DMS114 treated with DMSO at 0.1 percent for 48 hours (cell line): ENCODE results near the gene SVBP.
"Not testable (repeated sequence)": the region's sequence is repeated elsewhere in the genome, so short reads cannot be mapped to it uniquely, and the experiment has no call there.

ENCODE experiments used
- DNase-seq: peaks from one replicate; lab custom pipeline; 2025; ENCODE audit not compliant: unreplicated experiment; lab: John Stamatoyannopoulos, UW

The SVBP gene

DNA sequence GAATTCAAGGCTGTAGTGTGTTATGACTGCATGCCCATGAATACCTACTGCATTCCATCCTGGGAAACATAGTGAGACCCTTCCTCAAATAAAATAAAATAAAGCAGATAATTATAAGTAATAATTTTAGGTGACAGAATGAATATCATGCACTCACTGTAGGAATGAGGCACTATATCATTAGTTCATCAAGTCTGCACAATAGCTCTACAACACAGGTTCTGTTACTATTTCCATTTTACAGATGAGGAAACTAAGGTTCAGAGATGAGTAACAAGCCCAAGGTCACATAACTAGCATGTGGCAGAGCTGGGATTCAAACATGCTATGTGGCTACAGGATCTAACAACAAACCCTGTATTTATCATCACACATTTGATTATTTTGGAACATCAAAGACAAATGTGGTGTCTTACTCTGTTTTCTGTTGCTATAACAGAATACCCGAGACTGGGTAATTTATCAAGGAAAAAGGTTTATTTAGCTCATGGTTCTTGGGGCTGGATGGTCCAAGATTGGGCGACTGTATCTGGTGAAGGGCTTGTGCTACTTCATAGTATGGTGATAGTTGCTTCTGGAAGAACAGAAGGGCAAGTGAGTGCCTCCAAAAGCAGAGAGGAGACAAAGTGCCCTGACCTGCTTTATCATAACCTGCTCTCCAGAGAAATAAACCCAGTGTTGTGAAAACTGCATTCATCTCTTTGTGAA, 24.4 kb upstream of the SVBP start:
- DNase-seq = no peak

DNA sequence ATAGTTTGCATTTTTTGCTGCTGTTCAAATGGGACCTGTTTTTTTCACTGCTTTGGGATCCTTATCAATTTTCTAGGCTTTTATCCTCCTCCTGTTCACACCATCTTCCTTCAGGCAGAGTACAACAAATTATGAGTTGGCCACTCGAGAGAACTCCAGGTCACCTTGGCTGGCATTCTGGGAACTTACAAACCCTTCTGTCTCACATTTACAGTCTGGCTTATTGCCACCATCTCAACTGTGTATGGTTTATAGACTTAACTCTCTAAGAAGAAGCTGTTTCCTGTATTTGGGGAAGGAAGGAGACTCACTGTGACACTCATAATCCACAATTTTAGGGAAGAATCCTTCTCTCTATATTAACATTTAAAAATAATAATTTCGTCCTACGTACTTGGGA, 23.8 kb upstream of the SVBP start:
- no peak for DNase-seq

DNA sequence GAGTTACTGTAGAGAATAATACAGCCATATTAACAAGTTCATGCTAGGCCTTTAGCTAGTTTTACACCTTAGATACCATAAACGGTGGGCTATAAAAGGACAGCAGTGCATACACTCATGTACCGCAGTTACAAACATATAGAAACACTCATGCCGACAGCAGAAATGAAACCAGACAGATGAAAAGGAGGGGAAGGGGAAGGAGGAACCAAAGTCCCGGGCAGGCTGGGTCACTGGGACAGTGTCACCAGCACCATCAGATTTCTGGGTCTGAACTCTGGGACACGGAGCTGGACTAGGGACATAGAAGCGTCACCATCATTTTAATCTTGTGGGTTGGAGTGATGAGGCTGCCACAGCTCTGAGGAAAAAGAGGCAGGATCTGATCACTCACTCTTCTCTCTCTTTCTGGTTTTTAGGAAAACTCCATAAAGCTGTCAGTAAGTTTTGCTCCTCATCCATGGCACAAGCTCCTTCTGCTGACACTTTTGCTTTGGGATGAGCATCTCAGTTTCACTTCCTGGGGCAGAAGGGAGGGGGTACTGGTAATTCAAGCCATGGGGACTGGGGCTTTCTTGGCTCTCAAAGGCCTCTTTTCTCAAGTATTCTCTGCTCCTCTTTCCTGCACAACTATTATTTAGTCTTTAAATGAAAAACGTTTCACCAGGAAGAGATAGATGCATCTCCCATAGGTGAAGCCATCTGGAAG, 21.4 kb upstream of the SVBP start:
- DNase-seq = no peak

DNA sequence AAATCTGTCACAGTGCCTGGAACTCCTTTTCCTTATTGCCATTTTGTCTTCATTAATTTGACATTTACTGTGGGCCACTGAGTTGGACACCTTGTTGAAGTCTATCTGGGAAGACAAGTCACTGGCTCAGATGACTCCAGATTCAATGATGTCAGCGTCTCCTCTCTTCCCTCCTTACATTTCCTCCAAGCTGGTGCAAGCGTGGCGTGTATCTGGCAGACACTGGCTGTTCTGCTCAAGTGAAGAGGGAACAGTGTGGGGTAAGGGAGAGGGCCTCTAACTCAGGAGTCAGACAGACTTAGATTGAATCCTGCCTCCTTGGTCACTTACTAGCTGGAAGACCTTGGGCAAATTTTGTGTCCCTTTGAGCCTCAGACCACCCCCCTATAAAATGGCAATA, 20.5 kb upstream of the SVBP start:
- DNase-seq = no peak

DNA sequence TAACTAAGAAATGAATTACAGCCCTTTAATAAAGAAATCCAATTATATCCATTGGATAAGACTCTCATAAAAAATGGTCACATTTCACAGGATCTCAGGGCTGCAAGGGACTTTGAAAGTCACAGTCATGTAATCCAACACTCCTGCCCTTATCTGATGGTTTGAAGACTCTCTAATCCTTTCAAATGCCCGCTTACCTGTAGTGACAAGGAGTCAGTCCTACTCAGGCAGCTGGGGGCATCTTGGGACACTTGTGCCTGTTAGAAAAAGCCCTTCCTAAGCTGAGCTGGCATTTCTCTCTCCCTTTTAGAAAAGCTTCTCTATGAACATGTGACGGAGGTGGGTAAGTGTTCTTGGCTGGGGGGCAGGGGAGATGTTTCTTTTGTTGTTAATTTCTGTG, 18.2 kb upstream of the SVBP start:
- no peak for DNase-seq

DNA sequence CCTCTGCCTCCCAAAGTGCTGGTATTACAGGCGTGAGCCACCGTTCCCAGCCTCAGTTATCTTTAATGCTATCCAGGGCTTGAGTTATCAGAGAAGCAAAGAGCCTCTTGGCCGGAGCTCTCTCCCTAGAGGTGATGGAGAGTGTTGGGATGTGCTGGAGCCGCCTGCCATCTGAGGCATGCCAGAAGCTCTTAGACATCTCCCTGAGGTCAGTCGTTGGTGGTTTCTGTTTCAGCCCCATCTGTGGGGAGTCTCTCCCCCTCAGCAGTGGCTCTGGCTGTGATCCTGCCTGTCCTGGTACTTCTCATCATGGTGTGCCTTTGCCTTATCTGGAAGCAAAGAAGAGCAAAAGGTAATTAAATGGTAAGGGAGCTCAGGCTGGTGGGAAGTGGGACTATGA, 17.6 kb upstream of the SVBP start:
- no peak for DNase-seq

DNA sequence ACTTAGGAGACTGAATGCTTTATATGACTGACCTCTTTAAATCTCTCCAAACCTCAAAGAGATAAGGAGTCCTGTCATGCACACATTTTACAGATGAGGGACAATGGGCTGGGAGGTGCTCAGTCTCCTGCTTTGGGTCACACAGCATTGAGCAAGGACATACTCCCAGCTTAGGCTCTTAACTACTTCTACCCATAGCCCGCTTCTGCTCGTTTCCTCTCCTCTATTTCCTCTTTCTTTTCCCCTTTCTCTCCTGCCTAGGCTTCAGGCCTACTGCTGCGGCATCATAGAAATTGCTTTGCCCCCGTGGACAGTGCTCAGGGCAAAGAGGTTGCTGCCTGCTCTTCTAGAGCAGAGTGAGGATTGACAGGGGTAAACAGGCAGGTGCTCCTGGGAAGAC, 16.8 kb upstream of the SVBP start:
- no peak for DNase-seq

DNA sequence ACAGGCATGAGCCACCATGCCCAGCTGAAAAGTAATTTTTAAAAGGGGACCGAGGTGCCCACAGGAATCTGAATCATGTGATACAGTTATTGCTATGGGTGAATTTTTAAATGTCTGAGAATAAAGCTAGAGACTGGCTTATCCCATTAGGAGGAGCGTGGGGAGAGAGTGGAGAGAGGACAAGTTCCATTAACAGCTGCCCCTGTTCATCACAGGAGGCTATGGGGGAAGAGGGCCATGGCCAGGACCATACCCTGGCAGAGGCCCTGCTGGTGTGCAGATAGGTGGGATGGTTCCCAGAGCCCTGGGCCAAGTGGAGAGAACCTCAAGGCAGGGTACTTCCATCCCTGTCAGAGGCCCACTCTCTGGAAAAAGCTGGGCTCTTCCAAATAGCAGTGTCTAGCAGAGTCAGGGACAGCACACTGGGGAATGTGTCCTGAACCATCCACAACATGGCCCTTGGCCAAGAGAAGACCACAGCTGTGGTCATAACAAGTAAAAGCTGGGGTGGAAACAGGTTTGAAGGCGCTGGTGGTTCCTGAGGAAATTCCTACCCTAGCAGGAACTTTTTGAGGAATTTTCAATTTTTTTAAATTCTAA, 15.5 kb upstream of the SVBP start:
- no peak for DNase-seq

DNA sequence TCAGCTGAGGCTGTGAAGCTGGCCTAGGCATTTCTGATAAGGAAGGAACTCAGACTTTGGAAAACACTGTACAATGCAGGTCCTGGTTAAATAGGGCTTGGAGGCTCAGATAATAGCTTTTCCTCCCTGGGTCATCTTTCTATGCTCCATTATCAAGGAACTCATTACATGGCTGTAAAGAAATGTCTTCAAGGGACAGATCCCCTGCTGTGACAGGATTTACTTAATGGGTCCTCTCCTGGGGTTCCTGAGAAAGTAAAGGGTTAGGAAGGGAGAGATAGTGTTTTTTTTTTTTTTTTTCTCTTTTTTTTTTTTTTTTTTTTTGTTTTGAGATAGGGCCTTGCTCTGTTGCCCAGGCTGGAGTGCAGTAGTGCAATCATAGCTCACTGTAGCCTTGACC, 14.1 kb upstream of the SVBP start:
- no peak for DNase-seq

DNA sequence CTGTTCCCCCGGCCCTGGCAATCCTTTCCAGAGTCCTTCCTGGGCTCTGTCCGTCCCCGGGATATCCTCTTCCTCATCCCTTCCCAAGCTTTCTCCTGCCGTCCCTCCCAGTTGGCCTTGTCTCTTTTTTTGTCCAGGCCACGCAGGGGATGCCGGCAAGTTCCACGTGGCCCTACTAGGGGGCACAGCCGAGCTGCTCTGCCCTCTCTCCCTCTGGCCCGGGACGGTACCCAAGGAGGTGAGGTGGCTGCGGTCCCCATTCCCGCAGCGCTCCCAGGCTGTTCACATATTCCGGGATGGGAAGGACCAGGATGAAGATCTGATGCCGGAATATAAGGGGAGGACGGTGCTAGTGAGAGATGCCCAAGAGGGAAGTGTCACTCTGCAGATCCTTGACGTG, 13.4 kb upstream of the SVBP start:
- no peak for DNase-seq

DNA sequence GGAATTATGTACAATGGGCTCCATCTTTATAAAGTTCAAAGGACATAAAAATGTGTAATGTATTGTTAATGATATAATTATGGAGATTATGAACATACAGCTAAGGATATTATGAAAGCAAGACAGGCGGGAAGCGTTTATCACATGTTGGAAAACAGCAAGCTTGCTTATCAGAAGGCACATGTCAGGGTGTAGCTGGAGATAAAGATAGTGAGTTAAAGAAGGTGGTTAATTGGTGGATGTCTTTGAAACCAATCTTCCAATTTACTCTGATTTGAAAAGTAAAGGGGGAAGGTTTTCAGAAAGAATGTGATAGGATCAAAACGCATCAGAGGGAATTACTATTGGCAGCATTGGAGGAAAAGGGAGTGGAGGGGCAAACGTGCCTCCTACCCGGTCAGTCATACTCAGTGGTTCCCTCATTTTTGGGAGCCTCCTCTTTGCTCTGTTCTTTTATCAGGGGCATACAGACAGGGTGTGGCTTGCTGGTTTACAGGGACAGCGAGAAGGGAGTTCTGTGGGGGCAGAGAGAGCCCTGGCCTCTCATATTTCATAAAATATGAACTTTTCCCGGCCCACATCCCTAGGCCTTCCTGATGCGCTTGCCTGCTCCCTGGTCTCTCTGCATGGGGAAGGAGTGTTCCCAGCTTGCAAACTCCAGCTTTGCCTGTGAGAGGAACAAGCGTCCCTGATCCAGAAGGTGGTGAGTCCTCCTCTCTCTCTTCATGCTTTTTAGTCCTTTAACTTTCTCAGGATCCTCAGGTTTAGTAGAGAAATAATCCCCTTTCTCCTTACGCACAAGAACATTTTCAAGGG, 8.0 kb upstream of the SVBP start:
- DNase-seq = no peak

DNA sequence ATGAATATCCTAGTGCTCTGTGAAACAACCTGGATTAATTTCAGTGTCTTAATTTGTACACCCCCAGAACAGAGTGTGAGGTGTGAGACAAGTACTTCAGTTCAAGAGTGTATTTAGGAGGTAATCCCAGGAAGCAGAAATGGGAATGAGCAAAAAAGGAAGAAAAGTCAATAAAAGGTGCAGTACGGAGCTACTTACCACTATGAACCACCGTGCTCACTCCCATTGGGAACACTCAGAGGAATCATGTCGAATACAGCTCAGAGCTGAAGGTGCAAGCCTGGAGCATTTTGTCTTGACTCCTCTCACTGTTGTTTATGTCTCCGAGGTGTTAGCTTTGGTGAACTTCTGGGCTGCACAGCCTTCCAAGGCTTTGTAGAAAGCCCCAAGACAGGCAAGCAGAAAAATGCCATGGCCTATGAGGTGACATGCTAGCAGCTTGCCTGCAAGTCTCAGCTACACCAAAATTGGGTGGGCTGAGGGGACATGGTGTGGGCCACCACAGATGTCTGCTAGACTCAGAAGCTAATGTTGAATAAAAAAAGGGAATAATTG, 7.4 kb upstream of the SVBP start:
- DNase-seq = no peak

DNA sequence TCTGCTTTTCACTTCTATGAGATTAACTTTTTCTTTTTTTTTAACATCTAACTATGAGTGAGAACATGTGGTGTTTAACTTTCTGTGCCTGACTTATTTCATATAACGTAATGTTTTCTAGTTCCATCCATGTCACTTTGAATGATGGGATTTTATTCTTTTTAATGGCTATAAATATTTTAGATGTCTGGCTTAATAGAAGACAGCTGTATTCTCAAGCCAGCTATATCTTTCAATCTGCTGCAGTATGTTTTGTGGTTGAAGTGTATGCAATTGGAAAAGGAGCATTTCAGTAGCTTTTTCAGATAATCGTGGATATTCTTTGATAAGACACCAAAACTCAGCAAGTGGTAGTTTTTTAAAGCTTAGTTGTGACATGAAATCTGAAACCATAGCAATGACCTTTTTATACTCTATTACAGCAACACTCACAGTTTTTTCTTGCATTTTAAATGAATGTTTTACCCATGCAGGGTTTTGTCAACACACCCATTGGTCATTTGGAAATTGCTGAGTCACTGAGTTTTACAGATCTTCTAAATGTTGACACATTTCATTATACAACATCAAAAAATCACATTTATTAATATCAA, 5.7 kb upstream of the SVBP start:
- no peak for DNase-seq

DNA sequence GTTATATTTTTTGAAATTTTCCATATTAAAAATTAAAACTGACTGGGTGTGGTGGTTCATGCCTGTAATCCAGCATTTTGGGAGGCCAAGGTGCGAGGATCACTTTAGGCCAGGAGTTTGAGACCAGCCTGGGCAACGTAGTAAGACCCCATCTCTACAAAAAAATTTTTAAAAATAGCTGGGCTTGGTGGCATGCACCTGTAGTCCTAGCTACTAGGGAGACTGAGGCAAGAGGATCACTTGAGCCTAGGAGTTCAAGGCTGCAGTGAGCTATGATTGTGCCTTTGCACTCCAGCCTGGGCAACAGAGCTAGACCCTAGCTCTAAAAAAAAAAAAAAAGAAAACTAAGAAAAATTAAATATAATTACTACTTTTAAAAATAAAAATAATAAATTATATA, 4.5 kb upstream of the SVBP start:
- DNase-seq = no peak

DNA sequence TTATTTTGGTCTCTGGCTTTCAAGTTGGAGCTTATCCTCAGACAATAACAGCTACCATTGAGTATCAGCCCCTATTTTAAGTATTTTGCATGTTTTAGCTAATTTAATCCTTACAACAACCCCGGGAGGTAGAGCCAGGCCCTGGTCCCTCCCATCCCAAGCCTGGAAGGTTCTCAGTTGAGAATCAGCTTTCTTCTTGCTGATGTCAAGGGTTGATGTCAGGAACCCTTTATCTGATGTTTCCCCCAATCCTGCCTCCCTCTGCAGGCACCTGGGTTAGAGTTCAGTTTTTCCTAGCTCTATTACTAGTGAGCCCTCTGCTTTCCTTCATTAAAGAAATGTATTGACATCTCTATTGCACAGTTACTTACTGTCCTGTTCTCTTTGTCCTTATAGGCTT, 3.6 kb upstream of the SVBP start:
- no peak for DNase-seq

DNA sequence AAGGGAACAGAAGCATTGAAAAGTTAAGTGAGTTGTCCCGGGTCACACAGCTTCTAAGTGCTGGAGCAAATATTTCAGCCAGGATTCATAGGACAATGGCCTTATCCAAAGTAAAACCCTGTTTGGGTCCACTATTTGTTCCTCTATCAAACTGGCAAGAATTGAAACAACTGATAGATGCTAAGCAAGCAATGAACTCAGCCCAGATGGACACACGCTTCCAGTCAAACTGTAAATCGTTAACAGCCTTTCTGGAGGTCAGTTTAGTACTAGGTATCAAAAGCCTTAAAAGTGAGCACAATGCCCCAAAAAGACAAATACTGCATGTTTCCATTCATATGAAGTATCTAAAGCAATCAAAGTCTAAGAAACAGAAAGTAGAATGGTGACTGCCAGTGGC, 779 bp upstream of the SVBP start:
- DNase-seq = no peak

DNA sequence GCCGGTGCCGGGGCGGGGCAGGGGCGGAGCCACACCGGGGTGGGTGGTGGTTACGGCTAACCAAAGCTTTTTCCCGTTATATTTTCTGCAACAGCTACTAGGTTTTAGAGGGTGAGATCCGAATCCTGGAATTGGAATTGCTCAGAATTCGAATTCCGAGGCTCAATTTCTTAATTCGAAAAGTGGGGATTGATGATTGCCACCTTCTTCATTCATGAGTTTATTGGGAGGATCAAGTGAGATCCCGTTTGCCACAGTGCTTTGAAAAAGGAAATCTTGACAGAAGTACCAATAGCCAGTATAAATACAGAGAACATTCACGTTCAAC, 207 bp upstream of the SVBP start:
- peak; percentile 79 for DNase-seq

DNA sequence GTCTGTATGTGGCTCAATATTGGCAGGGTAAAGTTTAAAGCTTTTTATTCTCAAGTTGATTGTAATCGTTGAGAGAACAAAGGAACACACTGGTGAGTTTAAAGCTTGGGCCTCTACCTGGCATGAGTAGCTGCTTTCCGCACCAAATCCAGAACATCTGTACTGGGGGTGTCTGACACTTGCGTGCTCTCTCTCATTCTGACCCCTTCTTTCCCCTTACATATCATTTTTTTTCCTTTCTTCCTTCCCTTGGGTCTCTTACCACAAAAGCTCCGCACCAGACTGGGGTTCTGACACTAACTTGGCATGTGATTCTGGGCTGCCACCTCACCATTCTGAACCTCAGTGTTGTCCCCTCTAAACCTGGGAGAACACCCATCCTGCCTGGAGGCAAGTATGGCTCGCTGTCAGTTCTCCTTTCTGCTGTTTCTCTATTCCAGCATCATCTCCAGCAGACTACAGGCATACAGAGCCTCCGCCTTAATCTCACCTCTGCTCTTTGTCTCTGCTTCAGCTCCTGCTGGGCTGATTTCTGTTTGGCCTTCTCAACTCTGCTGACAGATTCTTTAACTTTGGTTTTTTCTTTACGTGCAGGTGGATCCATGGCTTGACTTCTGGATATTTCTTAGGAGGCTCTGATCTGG, 1.1 kb downstream of the SVBP start:
- DNase-seq = no peak

DNA sequence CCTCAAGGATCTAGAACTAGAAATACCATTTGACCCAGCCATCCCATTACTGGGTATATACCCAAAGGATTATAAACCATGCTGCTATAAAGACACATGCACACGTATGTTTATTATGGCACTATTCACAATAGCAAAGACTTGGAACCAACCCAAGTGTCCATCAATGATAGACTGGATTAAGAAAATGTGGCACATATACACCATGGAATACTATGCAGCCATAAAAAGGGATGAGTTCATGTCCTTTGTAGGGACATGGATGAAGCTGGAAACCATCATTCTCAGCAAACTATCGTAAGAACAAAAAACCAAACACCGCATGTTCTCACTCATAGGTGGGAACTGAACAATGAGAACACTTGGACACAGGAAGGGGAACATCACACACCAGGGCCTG, 2.4 kb downstream of the SVBP start:
- DNase-seq = not testable (repeated sequence)

DNA sequence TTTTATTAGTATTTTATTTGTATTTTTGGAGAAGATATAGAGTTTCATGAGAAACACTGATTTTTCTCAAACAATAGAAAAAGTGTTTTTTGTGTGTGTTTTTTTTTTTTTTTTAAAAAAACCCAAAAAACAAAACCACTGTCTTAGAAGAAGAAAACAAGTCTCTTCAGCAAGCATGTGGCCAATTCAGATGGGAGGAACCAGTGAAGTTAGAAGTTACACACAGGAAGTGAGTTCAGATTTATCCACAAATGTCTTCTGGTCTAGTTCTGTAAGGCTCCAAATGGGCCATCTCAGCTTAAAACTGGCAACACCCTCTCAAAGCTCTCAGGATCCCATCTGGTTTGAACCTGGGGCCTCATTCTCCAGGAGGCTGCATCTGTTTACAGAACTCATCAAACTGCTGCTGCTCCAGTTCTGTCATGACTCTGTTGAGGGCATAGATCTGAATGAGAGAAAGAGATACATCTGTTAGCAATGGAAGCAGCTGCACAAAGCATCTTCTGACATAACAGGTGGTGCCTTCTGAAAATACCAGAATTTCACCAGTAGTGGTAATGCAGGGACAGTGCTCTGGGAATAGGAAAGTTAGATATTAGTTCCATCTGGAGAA, 10.0 kb downstream of the SVBP start:
- DNase-seq = no peak
